Endometrial microvascular endothelial cells (primary cell): Measurements from ENCODE around the gene RBM33. TPM values are rescaled to one million over a fixed set of nuclear protein-coding genes. Genes with fewer than 3 reads are reported as not detected.

Experiments
- in situ Hi-C: cut with HindIII; loops from 2 replicates; pipeline ENCODE4 v1.10.0; 2017; ENCODE audit warnings: low sequenced_read_pairs, low pct_unique_long_range_greater_than_20kb; ENCODE audit errors: inconsistent ontology term
- total RNA-seq: library from RNA; depleted of rRNA; stranded (reverse); fragments of >200 nt; gene quantifications from one replicate; pipeline ENCODE4 v1.2.3, GENCODE V29; 2015; ENCODE audit errors: inconsistent ontology term

Gene RBM33
- total RNA-seq, 1 donor from 2014 or later: 12.4 TPM

GRCh38 chr7:155820246-155820645 is 175.8 kb downstream of the RBM33 start:
- in situ Hi-C loops: no loop called here

GRCh38 chr7:155820788-155821187 is 176.3 kb downstream of the RBM33 start:
- in situ Hi-C loops: no loop called here

- in situ Hi-C loops: no loop called here
These were observed 177.4 kb downstream of the RBM33 start for GRCh38 chr7:155821851-155822250.

- in situ Hi-C loops: no loop called here
These were observed 179.9 kb downstream of the RBM33 start for GRCh38 chr7:155824227-155824886.

GRCh38 chr7:155825336-155825735 is 180.9 kb downstream of the RBM33 start:
- in situ Hi-C loops: no loop called here

GRCh38 chr7:155829796-155830470 is 185.5 kb downstream of the RBM33 start:
- in situ Hi-C loops: no loop called here

Other genes starting within 250 kb of the RBM33 start
- gene EN2, start 186.5 kb upstream of the RBM33 start, total RNA-seq: not detected
- gene CNPY1, start 98.1 kb upstream of the RBM33 start, total RNA-seq: not detected
- not detected for gene SHH, start 167.8 kb downstream of the RBM33 start, total RNA-seq